DOHH2 (cell line): Measurements from ENCODE around the gene RMC1.
A peak's percentile ranks its signal among the peaks of the same experiment; 100 is the strongest.

Experiments used
- H3F3A ChIP-seq: fragments of 200-600 bp; sonication (generic), shearing (Covaris generic); 2 replicates; pipeline ENCODE4 v1.6.0; 2016; ENCODE audit warnings: antibody characterized with exemption, mild to moderate bottlenecking; ENCODE audit not compliant: control insufficient read depth, insufficient read depth
- H3K27ac ChIP-seq: fragments of 200-600 bp; sonication (generic); 2 replicates; pipeline ENCODE4 v1.5.1; 2014; ENCODE audit warnings: low read depth, mild to moderate bottlenecking, low read length, moderate library complexity
- H3K27me3 ChIP-seq: fragments of 200-600 bp; sonication (generic); 2 replicates; pipeline ENCODE4 v1.6.1; 2014; ENCODE audit warnings: mild to moderate bottlenecking, low read length, mixed read lengths; ENCODE audit not compliant: control insufficient read depth
- H3K36me3 ChIP-seq: fragments of 200-600 bp; sonication (generic); 2 replicates; pipeline ENCODE4 v1.6.1; 2014; ENCODE audit warnings: mild to moderate bottlenecking, low read length, moderate library complexity, mixed read lengths; ENCODE audit not compliant: control insufficient read depth
- H3K4me1 ChIP-seq: fragments of 200-600 bp; sonication (generic); 2 replicates; pipeline ENCODE4 v1.6.1; 2014; ENCODE audit warnings: mild to moderate bottlenecking, low read length, mixed read lengths; ENCODE audit not compliant: control insufficient read depth
- H3K4me2 ChIP-seq: fragments of 200-600 bp; sonication (generic); 2 replicates; pipeline ENCODE4 v1.6.0; 2014; ENCODE audit warnings: mild to moderate bottlenecking, low read length, moderate library complexity
- H3K4me3 ChIP-seq: fragments of 200-600 bp; sonication (generic); 2 replicates; pipeline ENCODE4 v1.5.1; 2014; ENCODE audit warnings: mild to moderate bottlenecking, low read length, mixed read lengths
- H3K79me2 ChIP-seq: fragments of 200-600 bp; sonication (generic); 2 replicates; pipeline ENCODE4 v1.6.1; 2014; ENCODE audit warnings: mild to moderate bottlenecking, low read length, mixed read lengths; ENCODE audit not compliant: control insufficient read depth
- H3K9me2 ChIP-seq: fragments of 200-600 bp; sonication (generic); replicated peaks from 2 replicates; pipeline ENCODE4 v1.6.1; 2014; ENCODE audit warnings: mild to moderate bottlenecking, low read length, mixed read lengths; ENCODE audit not compliant: control insufficient read depth
- H3K9me3 ChIP-seq: fragments of 200-600 bp; sonication (generic); 2 replicates; pipeline ENCODE4 v1.6.1; 2014; ENCODE audit warnings: antibody characterized with exemption, low read length, mixed read lengths; ENCODE audit not compliant: control insufficient read depth, insufficient read depth
- H4K20me1 ChIP-seq: fragments of 200-600 bp; sonication (generic); 2 replicates; pipeline ENCODE4 v1.6.0; 2014; ENCODE audit warnings: low read depth, mild to moderate bottlenecking, antibody characterized with exemption, low read length, moderate library complexity; ENCODE audit not compliant: control insufficient read depth, insufficient read depth
- CTCF ChIP-seq: fragments of 200-600 bp; sonication (generic); IDR thresholded peaks from one replicate; pipeline ENCODE4 v1.5.1; 2014; ENCODE audit warnings: antibody characterized with exemption, mild to moderate bottlenecking, low read depth, low read length; ENCODE audit not compliant: poor library complexity, severe bottlenecking
- EZH2phosphoT487 ChIP-seq: fragments of 200-600 bp; sonication (generic); IDR thresholded peaks from 2 replicates; pipeline ENCODE4 v1.6.1; 2017; ENCODE audit warnings: borderline replicate concordance, mild to moderate bottlenecking, antibody characterized with exemption, low read length, moderate library complexity, mixed read lengths

The RMC1 gene

DNA sequence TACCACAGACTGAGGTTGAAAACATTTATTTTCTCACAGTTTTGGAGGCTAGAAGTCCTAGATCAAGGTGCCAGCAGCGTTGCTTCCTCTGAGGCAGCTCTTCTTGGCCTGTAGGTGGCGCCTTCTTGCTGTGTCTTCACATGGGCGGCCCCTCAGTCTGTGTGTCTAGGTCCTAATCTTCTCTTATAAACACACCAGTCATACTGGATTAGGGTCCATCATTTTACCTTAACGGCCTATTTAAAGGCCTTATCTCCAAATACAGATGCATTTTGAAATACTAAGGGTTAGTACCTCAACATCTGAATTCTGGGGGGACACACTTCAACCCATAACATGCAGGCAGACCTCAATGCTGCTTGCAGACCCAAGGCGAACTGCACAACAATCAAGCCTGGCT is 4.4 kb upstream of the RMC1 start:
- H3K36me3 ChIP-seq = peaks cover 4% of the 10 kb centered on the region; the same call in 1 of the 2 replicates
- peak; percentile 98 for TF ChIP-seq CTCF
- no peak for TF ChIP-seq EZH2phosphoT487
- no peaks in the 10 kb centered on the region for H3K9me3 ChIP-seq
- peaks cover 5% of the 10 kb centered on the region for H3K79me2 ChIP-seq
- H3F3A ChIP-seq = peaks cover 12% of the 10 kb centered on the region
- H3K4me2 ChIP-seq = peak overlapping the region; percentile 96
- H3K4me1 ChIP-seq = peaks cover 62% of the 10 kb centered on the region
- H4K20me1 ChIP-seq = no peaks in the 10 kb centered on the region
- no peaks in the 10 kb centered on the region for H3K27me3 ChIP-seq
- peak overlapping the region; percentile 79 for H3K27ac ChIP-seq
- H3K9me2 ChIP-seq = no peaks in the 10 kb centered on the region
- H3K4me3 ChIP-seq = peak overlapping the region; percentile 72

DNA sequence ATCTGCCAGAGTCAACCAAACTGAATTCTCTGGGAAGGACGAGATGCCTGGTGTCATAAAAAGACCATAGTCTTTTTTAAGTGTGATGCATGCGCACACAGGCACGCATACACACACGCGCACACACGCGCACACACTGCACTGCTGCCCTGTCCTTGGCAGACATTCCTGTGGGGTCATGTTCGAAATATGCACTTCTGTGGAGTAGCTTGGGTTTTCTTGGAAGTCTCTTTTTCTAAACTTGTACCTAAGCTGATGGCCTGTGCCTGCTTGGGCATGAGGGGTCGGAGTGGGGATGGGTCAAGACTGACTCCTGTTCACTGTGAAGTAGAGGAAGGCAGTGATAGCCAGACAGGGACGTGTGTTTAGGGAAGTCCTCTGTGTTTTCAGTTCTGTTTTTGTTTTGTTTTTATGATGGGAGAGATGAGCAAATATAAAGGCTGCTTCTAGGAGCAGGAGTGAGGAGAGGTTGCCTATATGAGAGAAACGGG is 4.0 kb upstream of the RMC1 start:
- no peaks in the 10 kb centered on the region for H4K20me1 ChIP-seq
- H3K4me3 ChIP-seq = peak overlapping the region; percentile 72
- peaks cover 4% of the 10 kb centered on the region; the same call in 1 of the 2 replicates for H3K36me3 ChIP-seq

DNA sequence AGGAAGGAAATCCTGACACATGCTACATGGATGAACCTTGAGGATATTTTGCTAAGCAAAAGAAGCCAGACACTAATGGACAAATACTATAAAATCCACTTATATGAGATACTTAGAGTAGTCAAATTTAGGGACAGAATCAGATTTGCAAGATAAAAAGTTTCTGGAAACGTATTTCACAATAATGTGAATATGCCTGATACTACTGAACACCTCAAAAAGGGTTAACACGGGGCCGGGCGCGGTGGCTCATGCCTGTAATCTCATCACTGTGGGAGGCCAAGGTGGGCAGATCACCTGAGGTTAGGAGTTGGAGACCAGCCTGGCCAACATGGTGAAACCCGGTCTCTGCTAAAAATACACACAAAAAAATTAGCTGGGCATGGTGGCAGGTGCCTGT is 1.7 kb upstream of the RMC1 start:
- Histone ChIP-seq H4K20me1 (no peaks in the 10 kb centered on the region), H3K27ac (no peak overlapping the region), H3K27me3 (no peaks in the 10 kb centered on the region), H3K4me2 (no peak overlapping the region), H3K9me3 (no peaks in the 10 kb centered on the region), H3K9me2 (no peaks in the 10 kb centered on the region), H3F3A (peaks cover 10% of the 10 kb centered on the region), H3K4me3 (no peak overlapping the region), H3K36me3 (peaks cover 13% of the 10 kb centered on the region), H3K4me1 (peaks cover 61% of the 10 kb centered on the region), H3K79me2 (peaks cover 32% of the 10 kb centered on the region)
- no peak for TF ChIP-seq EZH2phosphoT487
- TF ChIP-seq CTCF = no peak

More for the DNA sequence above, 4.0 kb upstream of the RMC1 start:
- Histone ChIP-seq H3K27me3 (no peaks in the 10 kb centered on the region), H3K4me2 (peak overlapping the region; percentile 96), H3K9me3 (no peaks in the 10 kb centered on the region), H3K4me1 (peaks cover 65% of the 10 kb centered on the region), H3K79me2 (peaks cover 10% of the 10 kb centered on the region), H3K27ac (peak overlapping the region; percentile 79), H3F3A (peaks cover 12% of the 10 kb centered on the region), H3K9me2 (no peaks in the 10 kb centered on the region)
- no peak for TF ChIP-seq CTCF
- TF ChIP-seq EZH2phosphoT487 = no peak
